Body of pancreas (tissue), 4 donors: ENCODE results near the gene AVEN.

Experiments
- POLR2A ChIP-seq, 3 donors: fragments of 450-650 bp; IDR thresholded peaks; one replicate each; pipeline ENCODE4 v1.6.1; 2016; ENCODE audit warnings: antibody characterized with exemption in 3 of 3, mild to moderate bottlenecking in 2 of 3
- TF ChIP-seq, protein P1 (sequence below), 7 experiments: fragments of 450-650 bp in 4 of 7; fragments of 200-600 bp in 3 of 7; sonication (generic) in 3 of 7; IDR thresholded peaks; one replicate each; pipeline ENCODE4 v1.5.1; 2016 to 2019; ENCODE audit warnings: antibody characterized with exemption in 7 of 7

DNA sequence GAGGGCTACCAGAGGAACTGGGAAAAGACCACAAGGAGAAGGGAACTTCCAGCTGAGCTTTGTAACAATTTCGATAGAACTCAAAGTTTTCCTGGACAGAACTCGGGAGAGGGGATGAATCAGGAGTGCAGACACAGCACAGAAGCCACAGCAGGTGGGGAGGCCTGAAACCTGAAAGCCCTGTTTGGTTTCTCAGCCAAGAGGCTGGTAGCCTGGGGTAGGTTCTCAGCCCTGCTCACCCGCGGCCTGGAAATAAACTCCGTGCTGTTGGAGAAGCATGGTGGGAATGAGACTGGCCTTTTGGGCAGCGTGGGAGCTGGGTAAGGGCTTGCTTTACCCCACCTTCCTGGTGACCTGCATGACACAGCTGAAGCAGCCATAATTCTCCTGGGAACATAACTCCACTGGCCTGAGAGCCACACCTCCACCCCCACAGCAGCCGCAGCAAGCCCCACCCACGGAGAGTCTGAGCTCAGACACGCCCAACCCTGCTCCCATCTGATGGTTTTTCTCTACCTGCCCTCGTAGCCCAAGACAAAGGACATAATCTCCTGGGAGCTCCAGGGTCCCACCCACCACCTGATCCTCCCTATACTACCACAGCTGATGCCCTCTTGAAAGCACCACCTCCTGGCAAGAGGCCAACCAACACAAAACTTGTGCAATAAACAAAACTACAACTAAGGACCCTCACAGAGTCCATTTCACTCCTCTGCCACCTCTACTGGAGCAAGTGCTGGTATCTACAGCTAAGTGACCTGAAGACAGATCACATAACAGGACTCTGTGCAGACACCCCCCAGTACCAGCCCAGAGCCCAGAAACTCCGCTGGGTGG lies 123.2 kb downstream of the AVEN start:
- no peak for TF ChIP-seq POLR2A (IDR thresholded peaks at IDR 0.05)
- TF ChIP-seq, protein P1, sequence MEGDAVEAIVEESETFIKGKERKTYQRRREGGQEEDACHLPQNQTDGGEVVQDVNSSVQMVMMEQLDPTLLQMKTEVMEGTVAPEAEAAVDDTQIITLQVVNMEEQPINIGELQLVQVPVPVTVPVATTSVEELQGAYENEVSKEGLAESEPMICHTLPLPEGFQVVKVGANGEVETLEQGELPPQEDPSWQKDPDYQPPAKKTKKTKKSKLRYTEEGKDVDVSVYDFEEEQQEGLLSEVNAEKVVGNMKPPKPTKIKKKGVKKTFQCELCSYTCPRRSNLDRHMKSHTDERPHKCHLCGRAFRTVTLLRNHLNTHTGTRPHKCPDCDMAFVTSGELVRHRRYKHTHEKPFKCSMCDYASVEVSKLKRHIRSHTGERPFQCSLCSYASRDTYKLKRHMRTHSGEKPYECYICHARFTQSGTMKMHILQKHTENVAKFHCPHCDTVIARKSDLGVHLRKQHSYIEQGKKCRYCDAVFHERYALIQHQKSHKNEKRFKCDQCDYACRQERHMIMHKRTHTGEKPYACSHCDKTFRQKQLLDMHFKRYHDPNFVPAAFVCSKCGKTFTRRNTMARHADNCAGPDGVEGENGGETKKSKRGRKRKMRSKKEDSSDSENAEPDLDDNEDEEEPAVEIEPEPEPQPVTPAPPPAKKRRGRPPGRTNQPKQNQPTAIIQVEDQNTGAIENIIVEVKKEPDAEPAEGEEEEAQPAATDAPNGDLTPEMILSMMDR (IDR thresholded peaks at IDR 0.05), result no peak
